Bronchial epithelial cell (primary cell): ENCODE measurements around the gene SEC24D. TPM values are rescaled to one million over a fixed set of nuclear protein-coding genes. Genes with fewer than 3 reads are reported as not detected.
A peak's percentile ranks its signal among the peaks of the same experiment; 100 is the strongest.

ENCODE experiments used
- DNase-seq: peaks from one replicate; pipeline ENCODE4 v3.0.0-alpha.2; 2010; ENCODE audit warnings: low read depth
- FAIRE-seq: peaks from 2 replicates; lab custom pipeline; 2011; peaks lifted over from hg19 to GRCh38; lab: Jason Lieb, UNC
- H3K27me3 ChIP-seq: 2 replicates; pipeline ENCODE4 v1.5.1; 2011; ENCODE audit warnings: low read length; ENCODE audit not compliant: control insufficient read depth, insufficient read depth
- H3K36me3 ChIP-seq: 2 replicates; pipeline ENCODE4 v1.5.1; 2011; ENCODE audit warnings: low read length; ENCODE audit not compliant: control insufficient read depth, insufficient read depth
- H3K4me3 ChIP-seq: 2 replicates; pipeline ENCODE4 v1.5.1; 2011; ENCODE audit warnings: mild to moderate bottlenecking, low read depth, low read length, control low read depth
- total RNA-seq: library from RNA; depleted of rRNA; stranded (reverse); fragments of >200 nt; gene quantifications from 2 replicates; pipeline ENCODE4 v1.2.1, GENCODE V29; 2014
- TF ChIP-seq, protein P1 (sequence below): IDR thresholded peaks from 2 replicates; pipeline ENCODE4 v1.5.1; 2011; ENCODE audit warnings: mild to moderate bottlenecking, moderate library complexity, low read length, control low read depth, inconsistent platforms; ENCODE audit not compliant: insufficient read depth, severe bottlenecking

Gene SEC24D
- total RNA-seq, 1 donor from 2014 or later, result 18.4 TPM

DNA sequence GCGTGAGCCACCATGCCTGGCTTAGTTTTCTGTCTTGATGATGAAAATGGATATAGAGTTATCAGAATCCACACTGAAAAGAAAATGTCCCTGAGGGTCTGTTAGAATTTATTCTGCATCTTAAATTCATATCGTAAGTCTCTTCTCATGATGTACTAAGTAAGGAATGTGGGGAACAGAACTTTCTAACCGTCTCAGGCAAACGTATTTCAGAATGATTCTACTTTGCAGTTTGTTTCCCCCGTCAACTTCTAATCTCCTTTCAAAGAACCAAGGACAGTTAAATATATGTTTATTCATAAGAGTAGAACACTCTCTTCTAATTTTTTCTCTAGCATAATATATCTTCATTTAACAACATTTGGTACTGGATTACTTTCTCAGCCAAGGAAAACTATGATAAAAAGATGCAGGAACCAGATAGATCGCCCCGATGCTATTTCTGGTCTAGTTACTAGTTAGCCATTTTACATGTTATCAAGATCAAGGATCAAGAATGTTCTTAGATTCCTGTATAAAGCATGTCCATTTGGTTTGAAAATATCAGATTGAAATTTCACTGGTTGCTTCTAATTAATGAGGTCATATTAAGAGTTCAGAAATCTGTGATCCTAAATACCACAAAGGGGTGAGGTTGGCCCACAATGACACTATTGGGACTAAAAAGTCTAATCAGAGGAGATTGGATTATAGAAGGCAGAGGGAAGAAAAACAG, 101.3 kb downstream of the SEC24D start:
- Histone ChIP-seq H3K36me3 (peaks cover 7% of the 10 kb centered on the region), H3K27me3 (no peaks in the 10 kb centered on the region), H3K4me3 (no peak overlapping the region)
- TF ChIP-seq, protein P1, sequence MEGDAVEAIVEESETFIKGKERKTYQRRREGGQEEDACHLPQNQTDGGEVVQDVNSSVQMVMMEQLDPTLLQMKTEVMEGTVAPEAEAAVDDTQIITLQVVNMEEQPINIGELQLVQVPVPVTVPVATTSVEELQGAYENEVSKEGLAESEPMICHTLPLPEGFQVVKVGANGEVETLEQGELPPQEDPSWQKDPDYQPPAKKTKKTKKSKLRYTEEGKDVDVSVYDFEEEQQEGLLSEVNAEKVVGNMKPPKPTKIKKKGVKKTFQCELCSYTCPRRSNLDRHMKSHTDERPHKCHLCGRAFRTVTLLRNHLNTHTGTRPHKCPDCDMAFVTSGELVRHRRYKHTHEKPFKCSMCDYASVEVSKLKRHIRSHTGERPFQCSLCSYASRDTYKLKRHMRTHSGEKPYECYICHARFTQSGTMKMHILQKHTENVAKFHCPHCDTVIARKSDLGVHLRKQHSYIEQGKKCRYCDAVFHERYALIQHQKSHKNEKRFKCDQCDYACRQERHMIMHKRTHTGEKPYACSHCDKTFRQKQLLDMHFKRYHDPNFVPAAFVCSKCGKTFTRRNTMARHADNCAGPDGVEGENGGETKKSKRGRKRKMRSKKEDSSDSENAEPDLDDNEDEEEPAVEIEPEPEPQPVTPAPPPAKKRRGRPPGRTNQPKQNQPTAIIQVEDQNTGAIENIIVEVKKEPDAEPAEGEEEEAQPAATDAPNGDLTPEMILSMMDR, result no peak
- no peak for DNase-seq
- no peak for FAIRE-seq

DNA sequence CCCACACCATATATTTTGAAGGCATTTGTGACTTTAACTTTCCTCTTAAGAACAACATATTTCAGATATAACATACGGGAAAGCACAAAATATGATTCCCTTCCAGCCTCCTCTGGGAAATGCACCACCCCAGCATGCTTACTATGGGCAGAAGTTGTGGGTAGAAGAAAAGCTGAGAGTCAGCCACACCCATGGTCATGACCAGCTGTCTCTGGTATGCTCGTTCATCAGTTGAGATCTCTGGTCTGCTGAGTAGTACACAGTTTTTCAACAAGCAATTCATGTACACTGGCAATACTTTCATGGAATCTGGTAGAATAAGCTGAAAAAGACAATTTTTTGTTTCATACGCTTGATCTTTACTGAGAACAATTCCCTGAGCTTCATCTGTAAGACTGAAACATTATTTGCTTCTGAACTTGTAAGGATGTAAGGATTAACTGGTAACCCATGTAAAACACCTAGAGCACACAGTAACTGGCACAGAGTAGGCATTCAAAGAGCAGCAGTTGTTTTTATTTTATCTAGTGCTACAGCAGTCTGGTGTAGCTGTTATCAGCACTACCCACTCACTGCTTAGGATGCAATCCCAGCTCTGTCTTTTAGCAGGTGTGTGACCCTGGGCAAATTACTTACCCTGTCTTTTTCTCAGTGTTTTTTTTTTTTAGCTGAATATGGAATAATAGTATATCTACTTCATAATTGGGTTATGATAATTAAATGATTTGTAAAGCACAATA, 103.2 kb downstream of the SEC24D start:
- Histone ChIP-seq H3K4me3 (no peak overlapping the region), H3K36me3 (peaks cover 5% of the 10 kb centered on the region), H3K27me3 (no peaks in the 10 kb centered on the region)
- FAIRE-seq, result no peak
- TF ChIP-seq, protein P1, result no peak
- DNase-seq, result peak; percentile 44

DNA sequence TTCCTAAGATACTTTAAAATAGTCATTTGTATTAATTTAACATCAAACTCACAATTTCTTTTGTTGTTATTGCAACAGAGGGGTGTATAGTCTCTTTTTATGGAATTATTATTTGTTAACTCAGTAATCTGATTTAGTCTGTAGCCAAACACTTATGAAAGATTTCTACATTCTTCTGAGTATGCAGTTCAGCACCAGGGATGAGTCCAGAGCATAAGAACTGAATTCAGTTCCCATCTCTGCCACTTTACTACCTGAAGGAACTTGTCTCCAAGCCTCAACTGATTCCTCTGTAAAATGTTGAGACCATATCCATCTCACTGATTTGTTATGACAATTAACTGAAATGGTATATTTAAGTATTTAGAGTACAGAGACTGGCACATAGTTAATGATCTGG, 105.2 kb downstream of the SEC24D start:
- Histone ChIP-seq H3K36me3 (peaks cover 2% of the 10 kb centered on the region), H3K27me3 (no peaks in the 10 kb centered on the region), H3K4me3 (no peak overlapping the region)
- no peak for DNase-seq
- TF ChIP-seq, protein P1, result no peak
- FAIRE-seq, result no peak

DNA sequence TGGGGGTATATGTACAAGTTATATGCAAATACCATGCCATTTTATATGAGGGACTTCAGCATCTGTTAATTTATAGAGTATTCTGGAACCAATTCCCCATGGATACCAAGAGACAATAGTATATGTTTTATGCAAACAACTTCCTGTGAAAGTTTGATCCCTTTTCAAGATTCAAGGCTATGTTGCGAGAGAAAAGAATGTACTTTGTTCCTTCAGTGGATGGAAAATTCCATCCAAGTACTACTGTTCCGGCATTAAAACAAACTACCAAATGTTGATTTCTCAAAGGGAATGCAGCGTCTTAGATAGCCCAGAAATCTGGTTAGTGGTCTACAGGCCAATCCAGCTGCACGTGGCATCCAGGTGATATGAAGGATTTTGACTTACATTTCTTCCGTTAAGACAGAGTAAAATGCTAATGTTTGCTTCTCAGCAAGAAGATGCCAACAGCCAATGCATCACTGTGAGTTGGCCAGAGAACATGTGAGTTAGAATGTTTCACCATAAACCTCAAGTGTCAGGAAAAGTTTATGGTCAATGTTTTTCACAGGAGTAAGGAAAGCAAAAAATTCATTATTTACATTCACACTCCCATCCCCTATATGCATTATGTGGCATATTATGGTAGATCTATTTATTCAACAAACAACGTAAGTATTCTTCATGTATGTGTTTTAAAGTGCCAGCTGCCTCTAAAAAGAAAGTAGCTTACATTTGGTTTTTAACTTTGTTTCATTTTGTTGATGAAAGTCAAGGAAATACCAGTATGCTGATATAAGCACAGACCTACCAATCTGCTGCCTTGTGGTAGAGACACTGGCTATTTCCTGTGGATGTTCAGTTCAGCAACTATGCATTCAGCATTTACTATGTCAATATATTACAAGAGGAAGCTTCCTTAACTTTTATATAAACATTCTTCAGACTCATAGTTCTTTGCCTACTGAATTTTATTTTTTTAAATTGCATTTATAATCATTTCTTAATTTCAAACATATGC, 106.3 kb downstream of the SEC24D start:
- Histone ChIP-seq H3K36me3 (peaks cover 1% of the 10 kb centered on the region), H3K4me3 (no peak overlapping the region), H3K27me3 (no peaks in the 10 kb centered on the region)
- DNase-seq (peak; percentile 22), FAIRE-seq (no peak)
- TF ChIP-seq, protein P1, result no peak

DNA sequence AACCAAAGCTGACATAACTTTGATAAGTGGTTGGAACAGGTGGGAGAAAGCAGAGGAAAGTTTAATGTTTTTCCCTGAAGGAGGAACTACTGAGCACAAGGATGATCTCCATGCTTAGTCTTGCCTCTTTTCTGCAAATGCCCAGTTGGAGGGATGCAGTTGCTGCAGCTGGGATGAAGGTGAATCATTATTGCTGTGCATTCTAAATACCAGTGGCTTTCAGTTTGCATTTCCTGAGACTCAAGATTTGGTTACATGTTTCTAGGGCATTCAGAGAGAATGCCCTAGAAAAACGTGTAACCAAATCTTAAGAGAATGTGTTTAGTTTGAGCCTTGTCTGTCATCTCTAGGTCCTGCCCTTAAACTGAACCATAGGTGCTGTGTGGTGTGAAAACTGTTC, 108.6 kb downstream of the SEC24D start:
- no peak for DNase-seq
- H3K27me3 ChIP-seq, result no peaks in the 10 kb centered on the region
- H3K36me3 ChIP-seq, result no peaks in the 10 kb centered on the region
- H3K4me3 ChIP-seq, result no peak overlapping the region
- no peak for FAIRE-seq
- TF ChIP-seq, protein P1, result no peak
